OCI-LY7 (cell line): Measurements from ENCODE around the gene SPAG16.

Source experiments
- EZH2phosphoT487 ChIP-seq: fragments of 200-600 bp; sonication (generic); IDR thresholded peaks from 2 replicates; pipeline ENCODE4 v1.6.1; 2018; ENCODE audit warnings: low read depth, borderline replicate concordance, mild to moderate bottlenecking, mixed run types, antibody characterized with exemption, low read length, moderate library complexity, mixed read lengths
- TF ChIP-seq, protein P1 (sequence below): fragments of 200-600 bp; sonication (generic); conservative IDR thresholded peaks from 2 replicates; pipeline ENCODE4 v1.5.1; 2014; ENCODE audit warnings: mild to moderate bottlenecking, antibody characterized with exemption, low read length, moderate library complexity, mixed read lengths

GRCh38 chr2:214261683-214262082, 977.4 kb downstream of the SPAG16 start:
- TF ChIP-seq, protein P1, sequence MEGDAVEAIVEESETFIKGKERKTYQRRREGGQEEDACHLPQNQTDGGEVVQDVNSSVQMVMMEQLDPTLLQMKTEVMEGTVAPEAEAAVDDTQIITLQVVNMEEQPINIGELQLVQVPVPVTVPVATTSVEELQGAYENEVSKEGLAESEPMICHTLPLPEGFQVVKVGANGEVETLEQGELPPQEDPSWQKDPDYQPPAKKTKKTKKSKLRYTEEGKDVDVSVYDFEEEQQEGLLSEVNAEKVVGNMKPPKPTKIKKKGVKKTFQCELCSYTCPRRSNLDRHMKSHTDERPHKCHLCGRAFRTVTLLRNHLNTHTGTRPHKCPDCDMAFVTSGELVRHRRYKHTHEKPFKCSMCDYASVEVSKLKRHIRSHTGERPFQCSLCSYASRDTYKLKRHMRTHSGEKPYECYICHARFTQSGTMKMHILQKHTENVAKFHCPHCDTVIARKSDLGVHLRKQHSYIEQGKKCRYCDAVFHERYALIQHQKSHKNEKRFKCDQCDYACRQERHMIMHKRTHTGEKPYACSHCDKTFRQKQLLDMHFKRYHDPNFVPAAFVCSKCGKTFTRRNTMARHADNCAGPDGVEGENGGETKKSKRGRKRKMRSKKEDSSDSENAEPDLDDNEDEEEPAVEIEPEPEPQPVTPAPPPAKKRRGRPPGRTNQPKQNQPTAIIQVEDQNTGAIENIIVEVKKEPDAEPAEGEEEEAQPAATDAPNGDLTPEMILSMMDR: no peak
- TF ChIP-seq EZH2phosphoT487: no peak
